HL-60 (cell line): Measurements from ENCODE around the gene DDX60.
"Not testable (repeated sequence)": the region's sequence is repeated elsewhere in the genome, so short reads cannot be mapped to it uniquely, and the experiment has no call there.

ENCODE experiments used
- DNase-seq, 2 experiments: peaks; one replicate each; pipeline ENCODE4 v3.0.0-alpha.2; 2010 to 2020; ENCODE audit warnings: low read depth in 1 of 2, low spot score in 1 of 2
- H3K27ac ChIP-seq: fragments of 250-450 bp; sonication (Bioruptor Pico); replicated peaks from 2 replicates; pipeline ENCODE4 v1.5.1; 2020; ENCODE audit warnings: mild to moderate bottlenecking, moderate library complexity
- H3K27me3 ChIP-seq: fragments of 250-450 bp; sonication (Bioruptor Pico); 2 replicates; pipeline ENCODE4 v1.5.1; 2021; ENCODE audit warnings: mild to moderate bottlenecking, moderate library complexity; ENCODE audit not compliant: insufficient read depth, poor library complexity, severe bottlenecking
- H3K4me3 ChIP-seq: replicated peaks from 2 replicates; pipeline ENCODE4 v1.5.1; 2011; ENCODE audit warnings: mild to moderate bottlenecking, control low read depth, low read length; ENCODE audit not compliant: insufficient read depth
- CTCF ChIP-seq: IDR thresholded peaks from one replicate; pipeline ENCODE4 v1.5.1; 2011; ENCODE audit warnings: low read length, control low read depth, inconsistent platforms; ENCODE audit not compliant: insufficient read depth
- GABPA ChIP-seq: IDR thresholded peaks from 2 replicates; pipeline ENCODE4 v1.6.1; 2012; ENCODE audit warnings: low read depth
- POLR2AphosphoS5 ChIP-seq: IDR thresholded peaks from 2 replicates; pipeline ENCODE4 v1.6.1; 2012; ENCODE audit warnings: low read depth
- SPI1 ChIP-seq: IDR thresholded peaks from 2 replicates; pipeline ENCODE4 v1.6.1; 2012; ENCODE audit warnings: low read depth, mild to moderate bottlenecking, borderline replicate concordance
- TF ChIP-seq, protein P1 (sequence below): IDR thresholded peaks from 2 replicates; pipeline ENCODE4 v1.6.1; 2012; ENCODE audit warnings: low read depth; ENCODE audit not compliant: insufficient replicate concordance

The DDX60 gene

GRCh38 chr4:168308912-168309311 is 9.6 kb downstream of the DDX60 start:
- Histone ChIP-seq H3K27ac (no peak overlapping the region), H3K27me3 (no peaks in the 10 kb centered on the region), H3K4me3 (no peak overlapping the region)
- TF ChIP-seq SPI1 (no peak), POLR2AphosphoS5 (no peak), GABPA (no peak), CTCF (no peak)
- TF ChIP-seq, protein P1, sequence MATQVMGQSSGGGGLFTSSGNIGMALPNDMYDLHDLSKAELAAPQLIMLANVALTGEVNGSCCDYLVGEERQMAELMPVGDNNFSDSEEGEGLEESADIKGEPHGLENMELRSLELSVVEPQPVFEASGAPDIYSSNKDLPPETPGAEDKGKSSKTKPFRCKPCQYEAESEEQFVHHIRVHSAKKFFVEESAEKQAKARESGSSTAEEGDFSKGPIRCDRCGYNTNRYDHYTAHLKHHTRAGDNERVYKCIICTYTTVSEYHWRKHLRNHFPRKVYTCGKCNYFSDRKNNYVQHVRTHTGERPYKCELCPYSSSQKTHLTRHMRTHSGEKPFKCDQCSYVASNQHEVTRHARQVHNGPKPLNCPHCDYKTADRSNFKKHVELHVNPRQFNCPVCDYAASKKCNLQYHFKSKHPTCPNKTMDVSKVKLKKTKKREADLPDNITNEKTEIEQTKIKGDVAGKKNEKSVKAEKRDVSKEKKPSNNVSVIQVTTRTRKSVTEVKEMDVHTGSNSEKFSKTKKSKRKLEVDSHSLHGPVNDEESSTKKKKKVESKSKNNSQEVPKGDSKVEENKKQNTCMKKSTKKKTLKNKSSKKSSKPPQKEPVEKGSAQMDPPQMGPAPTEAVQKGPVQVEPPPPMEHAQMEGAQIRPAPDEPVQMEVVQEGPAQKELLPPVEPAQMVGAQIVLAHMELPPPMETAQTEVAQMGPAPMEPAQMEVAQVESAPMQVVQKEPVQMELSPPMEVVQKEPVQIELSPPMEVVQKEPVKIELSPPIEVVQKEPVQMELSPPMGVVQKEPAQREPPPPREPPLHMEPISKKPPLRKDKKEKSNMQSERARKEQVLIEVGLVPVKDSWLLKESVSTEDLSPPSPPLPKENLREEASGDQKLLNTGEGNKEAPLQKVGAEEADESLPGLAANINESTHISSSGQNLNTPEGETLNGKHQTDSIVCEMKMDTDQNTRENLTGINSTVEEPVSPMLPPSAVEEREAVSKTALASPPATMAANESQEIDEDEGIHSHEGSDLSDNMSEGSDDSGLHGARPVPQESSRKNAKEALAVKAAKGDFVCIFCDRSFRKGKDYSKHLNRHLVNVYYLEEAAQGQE, result no peak
- no peak for DNase-seq

- no peak overlapping the region for H3K27ac ChIP-seq
- no peak overlapping the region for H3K4me3 ChIP-seq
- TF ChIP-seq GABPA, result no peak
- TF ChIP-seq CTCF, result no peak
- TF ChIP-seq POLR2AphosphoS5, result no peak
- TF ChIP-seq, protein P1, result no peak
- no peak for TF ChIP-seq SPI1
- H3K27me3 ChIP-seq, result no peaks in the 10 kb centered on the region
- DNase-seq, result no peak
Observed at GRCh38 chr4:168306476-168306875, 12.1 kb downstream of the DDX60 start.

DNA sequence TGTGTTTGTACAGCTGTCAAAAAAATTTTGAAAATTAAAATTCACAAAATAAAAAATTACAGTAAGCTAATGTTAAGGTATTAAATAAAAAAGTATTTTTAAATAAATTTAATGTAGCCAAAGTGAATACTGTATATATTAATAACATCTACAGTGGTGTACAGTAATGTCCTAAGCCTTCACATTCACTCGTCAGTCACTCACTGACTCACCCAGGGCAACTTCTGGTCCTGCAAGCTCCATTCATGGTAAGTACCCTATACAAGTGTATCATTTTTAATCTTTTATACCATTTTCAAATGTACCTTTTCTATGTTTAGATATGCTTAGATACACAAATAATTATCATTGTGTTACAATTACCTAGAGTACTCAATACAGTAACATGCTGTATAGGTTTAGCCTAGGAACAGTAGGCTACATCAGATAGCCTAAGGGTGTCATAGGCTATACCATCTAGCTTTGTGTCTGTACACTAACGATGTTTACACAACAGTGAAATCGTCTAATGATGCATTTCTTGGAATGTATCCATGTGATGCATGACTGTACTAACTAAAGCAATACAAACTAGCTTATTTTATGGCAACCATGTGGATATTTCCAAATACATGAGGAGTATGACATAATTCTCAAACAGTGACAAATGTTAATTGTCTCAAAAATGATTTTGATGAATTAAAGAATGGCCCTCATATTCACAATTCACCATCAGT is 13.7 kb downstream of the DDX60 start:
- Histone ChIP-seq H3K27me3 (no peaks in the 10 kb centered on the region), H3K27ac (no peak overlapping the region), H3K4me3 (no peak overlapping the region)
- DNase-seq, result peak in 1 of 2 experiments; percentile 6
- TF ChIP-seq SPI1 (no peak), CTCF (no peak), POLR2AphosphoS5 (no peak), GABPA (no peak)
- TF ChIP-seq, protein P1, result no peak

GRCh38 chr4:168303430-168303829 is 15.1 kb downstream of the DDX60 start:
- not testable (repeated sequence) for H3K4me3 ChIP-seq, H3K27ac ChIP-seq, H3K27me3 ChIP-seq, DNase-seq
